OCI-LY7 (cell line): Measurements from ENCODE around the gene TJAP1.

ENCODE experiments used
- EZH2phosphoT487 ChIP-seq: fragments of 200-600 bp; sonication (generic); IDR thresholded peaks from 2 replicates; pipeline ENCODE4 v1.6.1; 2018; ENCODE audit warnings: low read depth, borderline replicate concordance, mild to moderate bottlenecking, mixed run types, antibody characterized with exemption, low read length, moderate library complexity, mixed read lengths
- TF ChIP-seq, protein P1 (sequence below): fragments of 200-600 bp; sonication (generic); conservative IDR thresholded peaks from 2 replicates; pipeline ENCODE4 v1.5.1; 2014; ENCODE audit warnings: mild to moderate bottlenecking, antibody characterized with exemption, low read length, moderate library complexity, mixed read lengths

- TF ChIP-seq, protein P1, sequence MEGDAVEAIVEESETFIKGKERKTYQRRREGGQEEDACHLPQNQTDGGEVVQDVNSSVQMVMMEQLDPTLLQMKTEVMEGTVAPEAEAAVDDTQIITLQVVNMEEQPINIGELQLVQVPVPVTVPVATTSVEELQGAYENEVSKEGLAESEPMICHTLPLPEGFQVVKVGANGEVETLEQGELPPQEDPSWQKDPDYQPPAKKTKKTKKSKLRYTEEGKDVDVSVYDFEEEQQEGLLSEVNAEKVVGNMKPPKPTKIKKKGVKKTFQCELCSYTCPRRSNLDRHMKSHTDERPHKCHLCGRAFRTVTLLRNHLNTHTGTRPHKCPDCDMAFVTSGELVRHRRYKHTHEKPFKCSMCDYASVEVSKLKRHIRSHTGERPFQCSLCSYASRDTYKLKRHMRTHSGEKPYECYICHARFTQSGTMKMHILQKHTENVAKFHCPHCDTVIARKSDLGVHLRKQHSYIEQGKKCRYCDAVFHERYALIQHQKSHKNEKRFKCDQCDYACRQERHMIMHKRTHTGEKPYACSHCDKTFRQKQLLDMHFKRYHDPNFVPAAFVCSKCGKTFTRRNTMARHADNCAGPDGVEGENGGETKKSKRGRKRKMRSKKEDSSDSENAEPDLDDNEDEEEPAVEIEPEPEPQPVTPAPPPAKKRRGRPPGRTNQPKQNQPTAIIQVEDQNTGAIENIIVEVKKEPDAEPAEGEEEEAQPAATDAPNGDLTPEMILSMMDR, result no peak
- TF ChIP-seq EZH2phosphoT487, result no peak
These were observed 31.2 kb downstream of the TJAP1 start for GRCh38 chr6:43508481-43509141.
